Loucy (cell line): Measurements from ENCODE around the gene PHF21B.

Source experiments
- CTCF ChIP-seq: fragments of 200-600 bp; sonication (generic); conservative IDR thresholded peaks from 2 replicates; pipeline ENCODE4 v1.5.1; 2014; ENCODE audit warnings: mild to moderate bottlenecking, antibody characterized with exemption, low read length
- EZH2phosphoT487 ChIP-seq: fragments of 200-600 bp; IDR thresholded peaks from 2 replicates; pipeline ENCODE4 v1.6.1; 2018; ENCODE audit warnings: antibody characterized with exemption, mild to moderate bottlenecking, moderate library complexity, borderline replicate concordance

- TF ChIP-seq CTCF (no peak), EZH2phosphoT487 (no peak)
Observed at GRCh38 chr22:44870021-44870420, 139.8 kb downstream of the PHF21B start.
